BLaER1 treated with 17β-estradiol and CSF1 and Interleukin-3, amounts not matched to agents 10 nM and 100 nM (cell line): Measurements from ENCODE around the gene CHST2.

ENCODE experiments used
- H3K27ac ChIP-seq, 11 experiments: shearing (Covaris generic); formaldehyde crosslinking; 2 replicates each; pipeline ENCODE4 v1.8.1; 2022
- H3K27me3 ChIP-seq, 11 experiments: shearing (Covaris generic); formaldehyde crosslinking; 2 replicates each; pipeline ENCODE4 v1.8.1; 2022
- H3K36me3 ChIP-seq, 11 experiments: shearing (Covaris generic); formaldehyde crosslinking; 2 replicates each; pipeline ENCODE4 v1.8.1; 2022
- H3K4me1 ChIP-seq, 10 experiments: shearing (Covaris generic); formaldehyde crosslinking; 2 replicates each; pipeline ENCODE4 v1.8.1; 2022
- H3K4me2 ChIP-seq, 11 experiments: shearing (Covaris generic); formaldehyde crosslinking; 2 replicates each; pipeline ENCODE4 v1.8.1; 2022
- H3K4me3 ChIP-seq, 10 experiments: shearing (Covaris generic); formaldehyde crosslinking; 2 replicates each; pipeline ENCODE4 v1.8.1; 2022
- H3K9ac ChIP-seq, 11 experiments: shearing (Covaris generic); formaldehyde crosslinking; 2 replicates each; pipeline ENCODE4 v1.8.1; 2022
- H3K9me3 ChIP-seq, 11 experiments: shearing (Covaris generic); formaldehyde crosslinking; replicated peaks in 1 of 11; 2 replicates each; pipeline ENCODE4 v1.8.1; 2022
- H4K20me1 ChIP-seq, 11 experiments: shearing (Covaris generic); formaldehyde crosslinking; 2 replicates each; pipeline ENCODE4 v1.8.1; 2022
- Cebpa-rat ChIP-seq, 11 experiments: shearing (Covaris generic); IDR thresholded peaks; 2 replicates each; pipeline ENCODE4 v1.8.1; 2022

Gene CHST2

DNA sequence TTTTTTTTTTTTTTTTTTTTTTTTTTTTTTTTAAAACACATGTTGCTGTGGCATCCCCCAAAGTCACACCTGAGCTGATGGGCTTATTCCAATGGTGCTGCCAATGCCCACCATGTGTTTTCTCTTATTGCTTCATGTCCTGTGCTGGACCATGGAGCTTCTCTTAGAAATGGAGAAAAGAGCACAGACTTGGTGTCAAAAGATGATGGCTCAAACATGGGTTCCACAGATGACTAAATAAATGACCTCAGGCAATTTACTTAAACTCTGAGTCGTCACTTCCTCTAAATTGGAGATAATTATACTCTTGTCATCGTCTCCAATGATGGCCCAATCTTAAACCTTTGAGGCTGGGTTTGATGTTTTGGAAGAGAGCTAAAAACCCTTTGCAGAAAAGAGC is 28.1 kb downstream of the CHST2 start:
- Histone ChIP-seq H3K9ac (no peak overlapping the region), H3K4me3 (no peak overlapping the region), H3K4me1 (peaks cover 0 to 30% (median 5%) of the 10 kb centered on the region in 10 experiments; a peak in 9 of 20 replicates), H3K27ac (no peak overlapping the region), H3K36me3 (no peaks in the 10 kb centered on the region), H4K20me1 (no peaks in the 10 kb centered on the region), H3K9me3 (no peaks in the 10 kb centered on the region), H3K4me2 (peak overlapping the region in 1 of 11 experiments; percentile 35; a peak in 3 of 22 replicates), H3K27me3 (no peaks in the 10 kb centered on the region)
- TF ChIP-seq Cebpa-rat (IDR thresholded peaks at IDR 0.05): no peak

DNA sequence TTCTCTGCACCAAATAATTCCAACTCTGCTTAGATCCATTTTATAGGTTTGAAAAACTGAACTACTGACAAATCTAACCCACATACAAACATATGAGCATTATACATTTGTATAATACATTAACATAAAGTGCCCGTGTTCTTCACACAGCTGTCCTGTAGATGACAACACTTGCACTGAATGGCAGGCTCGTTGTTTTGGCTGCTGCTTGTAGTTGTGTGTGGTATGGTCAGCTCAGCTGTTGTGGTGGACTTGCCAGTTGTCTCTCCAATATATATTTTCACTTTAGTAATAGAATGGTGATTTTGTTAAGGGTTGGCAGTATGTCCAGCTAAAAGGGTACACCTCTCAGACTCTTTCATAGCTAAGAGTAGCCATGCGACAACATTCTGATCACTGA is 30.5 kb downstream of the CHST2 start:
- Histone ChIP-seq H3K36me3 (no peaks in the 10 kb centered on the region), H3K4me3 (no peak overlapping the region), H3K9ac (no peak overlapping the region), H3K27me3 (no peaks in the 10 kb centered on the region), H4K20me1 (no peaks in the 10 kb centered on the region), H3K9me3 (no peaks in the 10 kb centered on the region), H3K4me2 (no peak overlapping the region), H3K27ac (no peak overlapping the region), H3K4me1 (peaks cover 0 to 30% (median 5%) of the 10 kb centered on the region in 10 experiments; a peak in 9 of 20 replicates)
- TF ChIP-seq Cebpa-rat (IDR thresholded peaks at IDR 0.05): no peak

DNA sequence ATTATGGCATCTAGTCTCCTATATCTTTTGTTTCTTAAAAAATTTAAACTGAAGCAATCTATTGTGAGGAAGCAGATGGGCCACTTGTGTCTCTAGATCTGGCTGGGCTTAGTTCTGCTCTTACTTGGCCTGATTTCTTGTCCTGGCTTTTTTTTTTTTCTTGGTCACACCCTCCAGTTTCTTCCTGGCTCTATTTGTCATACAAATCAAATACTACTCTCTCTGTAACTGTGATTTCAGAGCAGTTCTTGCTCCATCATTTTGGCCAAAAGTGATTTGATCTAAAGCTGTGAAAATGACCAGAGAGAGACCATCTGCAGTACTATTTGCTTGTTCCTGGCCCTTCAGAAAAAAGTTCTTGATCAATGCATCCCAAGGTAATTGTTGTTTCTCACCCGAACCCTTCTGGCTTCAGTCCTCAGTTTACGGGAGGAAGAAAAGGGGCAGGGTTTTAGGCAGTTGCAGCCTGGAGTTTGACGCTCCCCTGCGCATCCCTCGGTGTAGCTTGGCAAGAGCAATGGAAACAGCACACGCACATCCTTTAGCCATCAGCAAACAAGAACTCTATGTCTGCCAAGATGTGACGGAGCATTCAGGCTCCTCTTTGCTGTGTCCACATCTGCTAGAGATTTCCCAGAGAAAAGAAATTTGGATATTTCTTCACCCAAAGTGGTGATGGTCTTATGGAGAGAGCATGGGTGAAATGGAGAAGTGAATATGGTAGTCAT is 31.6 kb downstream of the CHST2 start:
- Histone ChIP-seq H3K36me3 (no peaks in the 10 kb centered on the region), H3K27me3 (no peaks in the 10 kb centered on the region), H3K9ac (no peak overlapping the region), H3K27ac (no peak overlapping the region), H3K9me3 (no peaks in the 10 kb centered on the region), H3K4me1 (peaks cover 0 to 30% (median 5%) of the 10 kb centered on the region in 10 experiments; a peak in 9 of 20 replicates), H4K20me1 (no peaks in the 10 kb centered on the region), H3K4me3 (no peak overlapping the region), H3K4me2 (peak overlapping the region in 2 of 11 experiments; percentile 8 to 52; a peak in 3 of 22 replicates)
- TF ChIP-seq Cebpa-rat (IDR thresholded peaks at IDR 0.05): no peak

DNA sequence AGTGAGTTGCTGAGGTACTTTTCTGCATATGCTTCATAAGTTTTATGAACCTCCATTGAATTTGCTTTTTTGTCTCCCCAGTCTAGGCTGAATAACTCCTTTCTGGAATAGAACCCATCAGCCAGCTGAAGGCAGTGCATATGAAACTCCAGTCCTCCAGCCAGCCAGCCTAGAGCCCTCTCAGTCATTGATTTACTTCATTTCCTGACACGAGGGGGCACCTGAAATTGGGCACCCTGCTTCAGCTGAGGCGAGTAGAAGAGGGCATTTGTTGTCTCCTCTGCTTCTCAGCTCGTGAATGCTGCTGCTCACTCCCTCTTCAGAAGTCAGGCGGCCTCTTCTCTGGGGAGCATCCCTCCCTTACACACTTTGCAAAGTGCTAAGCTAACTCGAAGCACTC is 32.5 kb downstream of the CHST2 start:
- 0 out of 22 replicates have a peak overlapping the region, but pooled peaks of 1 of the 11 experiments have one; percentile 52 for H3K4me2 ChIP-seq
- H3K4me1 ChIP-seq: peaks cover 0 to 31% (median 3%) of the 10 kb centered on the region in 10 experiments; a peak in 9 of 20 replicates
- no peak overlapping the region for H3K27ac ChIP-seq
- no peak overlapping the region for H3K4me3 ChIP-seq
- no peaks in the 10 kb centered on the region for H3K9me3 ChIP-seq
- no peak overlapping the region for H3K9ac ChIP-seq
- no peaks in the 10 kb centered on the region for H3K36me3 ChIP-seq
- H4K20me1 ChIP-seq: no peaks in the 10 kb centered on the region
- H3K27me3 ChIP-seq: no peaks in the 10 kb centered on the region
- no peak for TF ChIP-seq Cebpa-rat (IDR thresholded peaks at IDR 0.05)

GRCh38 chr3:143155756-143156155 is 36.2 kb downstream of the CHST2 start:
- Histone ChIP-seq H3K9me3 (no peaks in the 10 kb centered on the region), H3K36me3 (no peaks in the 10 kb centered on the region), H3K27ac (no peak overlapping the region), H4K20me1 (no peaks in the 10 kb centered on the region), H3K9ac (no peak overlapping the region), H3K4me2 (no peak overlapping the region), H3K4me3 (no peak overlapping the region), H3K4me1 (peaks cover 0 to 53% (median 2%) of the 10 kb centered on the region in 10 experiments; a peak in 9 of 20 replicates), H3K27me3 (no peaks in the 10 kb centered on the region)
- no peak for TF ChIP-seq Cebpa-rat (IDR thresholded peaks at IDR 0.05)

GRCh38 chr3:143158014-143158988 is 38.7 kb downstream of the CHST2 start:
- H3K4me3 ChIP-seq: no peak overlapping the region
- peaks cover 0 to 51% (median 4%) of the 10 kb centered on the region in 10 experiments; a peak in 10 of 20 replicates for H3K4me1 ChIP-seq
- H3K36me3 ChIP-seq: no peaks in the 10 kb centered on the region
- no peak overlapping the region for H3K9ac ChIP-seq
- H3K27me3 ChIP-seq: no peaks in the 10 kb centered on the region
- no peaks in the 10 kb centered on the region for H3K9me3 ChIP-seq
- H3K27ac ChIP-seq: peak overlapping the region in 3 of 11 experiments; percentile 15 to 43 (median 16); a peak in 3 of 22 replicates
- TF ChIP-seq Cebpa-rat (IDR thresholded peaks at IDR 0.05): no peak
- no peaks in the 10 kb centered on the region for H4K20me1 ChIP-seq
- peak overlapping the region in 4 of 11 experiments; percentile 8 to 74 (median 58); a peak in 7 of 22 replicates for H3K4me2 ChIP-seq

- no peak overlapping the region for H3K4me3 ChIP-seq
- peak overlapping the region in 4 of 11 experiments; percentile 11 to 74 (median 38); a peak in 4 of 22 replicates for H3K4me2 ChIP-seq
- H3K9me3 ChIP-seq: no peaks in the 10 kb centered on the region
- H3K4me1 ChIP-seq: peaks cover 0 to 72% (median 17%) of the 10 kb centered on the region in 10 experiments; a peak in 18 of 20 replicates
- no peaks in the 10 kb centered on the region for H4K20me1 ChIP-seq
- no peaks in the 10 kb centered on the region for H3K27me3 ChIP-seq
- no peaks in the 10 kb centered on the region for H3K36me3 ChIP-seq
- H3K27ac ChIP-seq: no peak overlapping the region
- H3K9ac ChIP-seq: no peak overlapping the region
- no peak for TF ChIP-seq Cebpa-rat (IDR thresholded peaks at IDR 0.05)
These were observed 40.9 kb downstream of the CHST2 start for GRCh38 chr3:143160437-143160836.

- Histone ChIP-seq H4K20me1 (no peaks in the 10 kb centered on the region), H3K4me2 (peak overlapping the region in 5 of 11 experiments; percentile 18 to 89 (median 77); a peak in 8 of 22 replicates), H3K36me3 (no peaks in the 10 kb centered on the region), H3K4me1 (peaks cover 0 to 82% (median 29%) of the 10 kb centered on the region in 10 experiments; a peak in 18 of 20 replicates), H3K9me3 (no peaks in the 10 kb centered on the region), H3K27me3 (no peaks in the 10 kb centered on the region), H3K9ac (no peak overlapping the region), H3K27ac (peak overlapping the region in 3 of 11 experiments; percentile 4 to 73 (median 68); a peak in 4 of 22 replicates), H3K4me3 (no peak overlapping the region)
- no peak for TF ChIP-seq Cebpa-rat (IDR thresholded peaks at IDR 0.05)
These were observed 44.1 kb downstream of the CHST2 start for GRCh38 chr3:143163562-143164100.
